ENCODE data around the gene IFNL1.

DNA sequence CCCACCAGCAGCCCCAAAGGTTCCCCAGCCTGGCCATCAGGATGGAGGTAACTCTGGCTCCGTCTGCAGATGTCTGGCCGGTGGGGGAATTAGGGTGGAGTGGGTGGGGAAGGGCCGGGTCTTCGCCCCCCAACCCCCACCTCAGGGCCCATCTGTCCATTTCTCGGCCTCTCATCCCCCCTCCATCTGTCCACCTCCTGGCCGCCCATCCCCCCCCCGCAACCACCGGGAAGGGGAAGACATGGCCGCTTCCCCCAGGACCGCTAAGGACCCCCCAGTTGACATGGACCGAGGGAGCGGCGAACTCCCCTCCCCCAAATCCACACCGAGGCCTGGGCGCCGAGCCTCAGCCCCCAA, 23.7 kb downstream of the IFNL1 start:
- TF ChIP-seq, protein P1, sequence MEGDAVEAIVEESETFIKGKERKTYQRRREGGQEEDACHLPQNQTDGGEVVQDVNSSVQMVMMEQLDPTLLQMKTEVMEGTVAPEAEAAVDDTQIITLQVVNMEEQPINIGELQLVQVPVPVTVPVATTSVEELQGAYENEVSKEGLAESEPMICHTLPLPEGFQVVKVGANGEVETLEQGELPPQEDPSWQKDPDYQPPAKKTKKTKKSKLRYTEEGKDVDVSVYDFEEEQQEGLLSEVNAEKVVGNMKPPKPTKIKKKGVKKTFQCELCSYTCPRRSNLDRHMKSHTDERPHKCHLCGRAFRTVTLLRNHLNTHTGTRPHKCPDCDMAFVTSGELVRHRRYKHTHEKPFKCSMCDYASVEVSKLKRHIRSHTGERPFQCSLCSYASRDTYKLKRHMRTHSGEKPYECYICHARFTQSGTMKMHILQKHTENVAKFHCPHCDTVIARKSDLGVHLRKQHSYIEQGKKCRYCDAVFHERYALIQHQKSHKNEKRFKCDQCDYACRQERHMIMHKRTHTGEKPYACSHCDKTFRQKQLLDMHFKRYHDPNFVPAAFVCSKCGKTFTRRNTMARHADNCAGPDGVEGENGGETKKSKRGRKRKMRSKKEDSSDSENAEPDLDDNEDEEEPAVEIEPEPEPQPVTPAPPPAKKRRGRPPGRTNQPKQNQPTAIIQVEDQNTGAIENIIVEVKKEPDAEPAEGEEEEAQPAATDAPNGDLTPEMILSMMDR (IDR thresholded peaks at IDR 0.05), result no peak
- TF ChIP-seq, protein P2, sequence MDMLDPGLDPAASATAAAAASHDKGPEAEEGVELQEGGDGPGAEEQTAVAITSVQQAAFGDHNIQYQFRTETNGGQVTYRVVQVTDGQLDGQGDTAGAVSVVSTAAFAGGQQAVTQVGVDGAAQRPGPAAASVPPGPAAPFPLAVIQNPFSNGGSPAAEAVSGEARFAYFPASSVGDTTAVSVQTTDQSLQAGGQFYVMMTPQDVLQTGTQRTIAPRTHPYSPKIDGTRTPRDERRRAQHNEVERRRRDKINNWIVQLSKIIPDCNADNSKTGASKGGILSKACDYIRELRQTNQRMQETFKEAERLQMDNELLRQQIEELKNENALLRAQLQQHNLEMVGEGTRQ (IDR thresholded peaks at IDR 0.05), result no peak
- TF ChIP-seq JUNB (IDR thresholded peaks at IDR 0.05), result no peak
- TF ChIP-seq KDM1A (IDR thresholded peaks at IDR 0.05; ENCODE audit: low read depth), result no peak
- TF ChIP-seq EP300 (IDR thresholded peaks at IDR 0.05), result no peak
- TF ChIP-seq, protein P3, sequence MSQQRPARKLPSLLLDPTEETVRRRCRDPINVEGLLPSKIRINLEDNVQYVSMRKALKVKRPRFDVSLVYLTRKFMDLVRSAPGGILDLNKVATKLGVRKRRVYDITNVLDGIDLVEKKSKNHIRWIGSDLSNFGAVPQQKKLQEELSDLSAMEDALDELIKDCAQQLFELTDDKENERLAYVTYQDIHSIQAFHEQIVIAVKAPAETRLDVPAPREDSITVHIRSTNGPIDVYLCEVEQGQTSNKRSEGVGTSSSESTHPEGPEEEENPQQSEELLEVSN (IDR thresholded peaks at IDR 0.05; ENCODE audit: borderline replicate concordance, low read depth), result no peak
- TF ChIP-seq, protein P4, sequence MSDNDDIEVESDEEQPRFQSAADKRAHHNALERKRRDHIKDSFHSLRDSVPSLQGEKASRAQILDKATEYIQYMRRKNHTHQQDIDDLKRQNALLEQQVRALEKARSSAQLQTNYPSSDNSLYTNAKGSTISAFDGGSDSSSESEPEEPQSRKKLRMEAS (IDR thresholded peaks at IDR 0.05), result no peak
- TF ChIP-seq MYC (IDR thresholded peaks at IDR 0.05; ENCODE audit: borderline replicate concordance, low read length), result no peak
- no peak for TF ChIP-seq POLR2A (IDR thresholded peaks at IDR 0.05; ENCODE audit: low read length)
- no peak for TF ChIP-seq KDM5A (IDR thresholded peaks at IDR 0.05)
- TF ChIP-seq CHD2 (IDR thresholded peaks at IDR 0.05; ENCODE audit: low read length, partially characterized antibody), result no peak
- TF ChIP-seq RAD21 (conservative IDR thresholded peaks at IDR 0.05 in 1 of 2, IDR thresholded peaks at IDR 0.05 in 1 of 2), result no peak
